A549 treated with CORT108297 at 1 μM for 4 hours (cell line): ENCODE measurements around the gene HNRNPA2B1. TPM values are rescaled to one million over a fixed set of nuclear protein-coding genes. Genes with fewer than 3 reads are reported as not detected.

Source experiments
- total RNA-seq: library from RNA; stranded (reverse); fragments of 200-300 nt; extraction: Qiagen RNA extraction; gene quantifications from 5 replicates; pipeline ENCODE4 v1.2.3, GENCODE V29; 2022

HNRNPA2B1 gene
- total RNA-seq = 1,085 to 1,494 TPM (median 1,212 TPM) in 5 replicates

GRCh38 chr7:26200444-26201246 is at the start of gene HNRNPA2B1:
Gene HNRNPA2B1, minus strand, starts transcription at chr7:26200746. Its CDS starts 169 bp downstream, at chr7:26200577.

DNA sequence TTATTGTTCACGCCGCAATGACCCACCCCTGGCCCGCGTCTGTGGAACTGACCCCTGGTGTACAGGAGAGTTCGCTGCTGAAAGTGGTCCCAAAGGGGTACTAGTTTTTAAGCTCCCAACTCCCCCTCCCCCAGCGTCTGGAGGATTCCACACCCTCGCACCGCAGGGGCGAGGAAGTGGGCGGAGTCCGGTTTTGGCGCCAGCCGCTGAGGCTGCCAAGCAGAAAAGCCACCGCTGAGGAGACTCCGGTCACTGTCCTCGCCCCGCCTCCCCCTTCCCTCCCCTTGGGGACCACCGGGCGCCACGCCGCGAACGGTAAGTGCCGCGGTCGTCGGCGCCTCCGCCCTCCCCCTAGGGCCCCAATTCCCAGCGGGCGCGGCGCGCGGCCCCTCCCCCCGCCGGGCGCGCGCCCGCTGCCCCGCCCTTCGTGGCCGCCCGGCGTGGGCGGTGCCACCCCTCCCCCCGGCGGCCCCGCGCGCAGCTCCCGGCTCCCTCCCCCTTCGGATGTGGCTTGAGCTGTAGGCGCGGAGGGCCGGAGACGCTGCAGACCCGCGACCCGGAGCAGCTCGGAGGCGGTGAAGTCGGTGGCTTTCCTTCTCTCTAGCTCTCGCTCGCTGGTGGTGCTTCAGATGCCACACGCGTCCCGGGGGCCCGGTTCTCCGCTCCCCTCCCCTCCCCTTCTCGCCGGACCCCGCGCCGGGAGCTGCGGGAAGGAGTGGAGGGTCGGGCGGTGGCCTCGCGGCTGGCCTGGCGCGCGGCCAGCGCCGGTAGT is 887 bp upstream of the HNRNPA2B1 start, which contains the start of gene CBX3:
TSS of gene CBX3 (plus strand) at position 499 of the 772 bp plus-strand sequence. CDS start 1,254 bp downstream, outside the sequence.

GRCh38 chr7:26151953-26152781 is 48.4 kb downstream of the HNRNPA2B1 start, which contains the start of gene NFE2L3:
Gene NFE2L3, plus strand, starts transcription at chr7:26152198. Its CDS starts 301 bp downstream, at chr7:26152499.

Other genes with a start within 250 kb of the HNRNPA2B1 start
- 8.2 to 10.4 TPM (median 8.6 TPM) in 5 replicates for gene NFE2L3, start 48.5 kb downstream of the HNRNPA2B1 start, total RNA-seq
- 227 to 302 TPM (median 236 TPM) in 5 replicates for gene CBX3, start 999 bp upstream of the HNRNPA2B1 start, total RNA-seq
- 2.8 to 5.0 TPM (median 4.5 TPM) in 5 replicates for gene SNX10, start 91.1 kb upstream of the HNRNPA2B1 start, total RNA-seq